SH-SY5Y (cell line): ENCODE results near the gene CSN3.

Source experiments
- GATA2 ChIP-seq: IDR thresholded peaks from 2 replicates; pipeline ENCODE4 v1.6.1; 2011; ENCODE audit warnings: mild to moderate bottlenecking, low read depth, low read length
- GATA3 ChIP-seq: IDR thresholded peaks from 2 replicates; pipeline ENCODE4 v1.6.1; 2011; ENCODE audit warnings: low read depth, mild to moderate bottlenecking, low read length, moderate library complexity

GRCh38 chr4:70197842-70198241 lies 44.6 kb upstream of the CSN3 start:
- TF ChIP-seq GATA3 (no peak), GATA2 (no peak)
